GM10847 (cell line): ENCODE measurements around the gene DDX56.

Experiments
- POLR2A ChIP-seq: IDR thresholded peaks from 2 replicates; pipeline ENCODE4 v1.6.1; 2011; ENCODE audit not compliant: insufficient read length; ENCODE audit errors: extremely low read depth

Gene DDX56

GRCh38 chr7:44574287-44574872, 672 bp upstream of the DDX56 start:
- TF ChIP-seq POLR2A: no peak

- no peak for TF ChIP-seq POLR2A
Measured at GRCh38 chr7:44572771-44573170, 937 bp downstream of the DDX56 start.

GRCh38 chr7:44569959-44570358, 3.7 kb downstream of the DDX56 start:
- no peak for TF ChIP-seq POLR2A

- TF ChIP-seq POLR2A: no peak
Measured at GRCh38 chr7:44568771-44569560, 4.7 kb downstream of the DDX56 start.

- no peak for TF ChIP-seq POLR2A
Measured at GRCh38 chr7:44567884-44568283, 5.8 kb downstream of the DDX56 start.

GRCh38 chr7:44566680-44567079, 7.0 kb downstream of the DDX56 start:
- TF ChIP-seq POLR2A: no peak

- TF ChIP-seq POLR2A: no peak
Measured at GRCh38 chr7:44565795-44566559, 7.7 kb downstream of the DDX56 start.

GRCh38 chr7:44565097-44565794, 8.5 kb downstream of the DDX56 start:
- TF ChIP-seq POLR2A: no peak

- no peak for TF ChIP-seq POLR2A
Measured at GRCh38 chr7:44564606-44565005, 9.1 kb downstream of the DDX56 start.

GRCh38 chr7:44563171-44563679, 10.5 kb downstream of the DDX56 start:
- no peak for TF ChIP-seq POLR2A

- TF ChIP-seq POLR2A: no peak
Measured at GRCh38 chr7:44561962-44562621, 11.6 kb downstream of the DDX56 start.

GRCh38 chr7:44561481-44561880, 12.2 kb downstream of the DDX56 start:
- TF ChIP-seq POLR2A: no peak

- no peak for TF ChIP-seq POLR2A
Measured at GRCh38 chr7:44559485-44559884, 14.2 kb downstream of the DDX56 start.

- TF ChIP-seq POLR2A: no peak
Measured at GRCh38 chr7:44557485-44557884, 16.2 kb downstream of the DDX56 start.

- no peak for TF ChIP-seq POLR2A
Measured at GRCh38 chr7:44555350-44555749, 18.4 kb downstream of the DDX56 start.
